ENCODE results near the gene LCP2.

LCP2 gene

DNA sequence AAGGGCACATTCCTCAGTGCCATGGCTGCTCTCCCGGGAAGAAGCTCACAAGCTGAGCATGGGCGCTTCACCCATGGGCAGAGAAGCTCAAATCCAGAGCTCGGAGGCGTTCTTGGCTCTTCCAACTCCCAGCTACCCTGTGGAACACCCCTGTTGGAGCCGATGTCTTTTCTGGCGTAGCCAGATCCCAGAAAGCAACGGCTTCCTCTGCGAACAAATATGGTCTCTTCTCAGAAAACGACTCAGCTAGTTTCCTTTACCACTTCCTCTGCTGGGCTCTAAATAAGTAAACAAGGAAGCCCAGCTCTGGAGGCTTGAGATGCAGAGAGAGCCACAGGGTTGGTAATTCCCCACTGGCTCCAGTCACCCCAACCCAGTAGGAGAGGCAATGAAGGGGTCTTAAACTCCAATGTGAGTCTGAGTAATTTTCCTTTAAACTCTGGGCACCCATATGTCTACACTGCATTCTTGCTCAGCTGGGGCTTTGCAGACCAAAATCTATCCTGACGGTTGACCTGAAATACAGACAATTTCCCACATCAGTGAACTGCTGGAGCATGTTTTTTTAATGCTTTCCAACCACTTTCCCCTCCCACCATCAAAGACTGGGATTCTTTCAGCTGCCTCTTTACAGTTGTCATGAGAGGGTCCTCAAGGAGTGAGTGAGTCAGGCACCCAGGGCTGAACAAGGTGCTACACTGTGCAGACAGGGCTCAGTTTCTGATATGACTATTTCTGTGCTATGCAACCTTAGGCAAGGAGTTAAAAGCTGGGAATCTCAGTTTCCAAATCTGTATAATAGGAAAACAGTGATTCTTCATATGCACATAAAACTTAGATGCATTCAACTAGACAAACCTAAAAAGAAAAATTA is at the start of gene LCP2:
Gene LCP2, minus strand, starts transcription at position 189 of the 874 bp plus-strand sequence. Its CDS starts 166 bp downstream, at position 23.
- peak; percentile 45 for DNase-seq

DNA sequence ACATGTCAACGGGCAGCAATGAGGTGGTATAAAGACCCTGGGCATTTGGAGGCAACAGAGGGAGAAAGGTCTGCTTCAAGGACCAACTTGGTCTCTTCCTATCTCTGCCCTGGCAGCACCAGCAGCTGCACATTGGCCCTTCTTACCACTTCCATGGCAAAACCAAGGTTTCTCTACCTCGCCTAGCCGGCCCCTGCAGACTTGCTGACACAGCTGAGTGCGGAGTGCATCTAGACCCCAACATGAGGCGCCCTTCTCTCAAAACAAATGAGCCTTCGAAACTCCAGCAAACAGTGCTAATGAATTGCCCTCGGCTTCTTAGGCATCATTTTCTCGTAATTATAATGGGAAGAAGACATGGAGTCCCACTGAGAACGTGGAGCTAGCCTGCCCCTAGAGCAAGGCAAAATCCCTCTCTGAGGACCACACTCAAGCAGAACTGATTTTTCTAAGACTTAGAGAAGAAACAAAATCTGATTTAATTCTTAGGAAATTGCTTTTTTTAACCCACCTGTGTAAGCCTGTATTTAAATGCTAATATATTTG is 49.5 kb upstream of the LCP2 start:
- no peak for DNase-seq

GRCh38 chr5:170345971-170346370 is 48.4 kb upstream of the LCP2 start:
- no peak for DNase-seq

GRCh38 chr5:170343177-170343576 is 45.6 kb upstream of the LCP2 start:
- no peak for DNase-seq

DNA sequence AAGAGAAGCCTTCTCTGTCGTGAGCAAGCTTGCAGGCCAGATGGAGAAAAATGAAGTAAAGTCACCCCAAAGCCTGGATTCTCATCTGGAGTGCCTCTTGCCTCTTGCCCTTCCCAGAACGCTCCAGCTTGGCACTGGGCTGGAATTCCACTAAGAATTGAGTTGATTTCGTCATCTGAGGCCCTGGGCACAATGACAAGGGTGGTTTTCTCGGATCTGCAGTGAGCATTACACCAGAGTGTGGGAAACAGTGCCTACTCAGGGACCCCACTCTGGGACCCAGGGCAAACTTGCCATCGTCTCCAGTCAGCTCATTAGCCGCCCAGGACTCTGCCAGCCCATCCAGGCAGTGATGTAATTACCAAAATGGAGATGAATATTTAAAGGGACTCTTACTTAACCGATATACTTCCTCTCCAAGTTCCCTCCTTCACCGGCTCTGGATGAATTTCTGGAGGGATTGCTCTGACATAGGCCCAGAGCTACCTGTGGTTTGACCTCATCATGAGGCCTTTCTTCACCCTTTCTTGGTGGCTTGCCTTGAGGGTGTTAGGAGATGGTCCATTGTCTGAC is 44.7 kb upstream of the LCP2 start:
- no peak for DNase-seq

DNA sequence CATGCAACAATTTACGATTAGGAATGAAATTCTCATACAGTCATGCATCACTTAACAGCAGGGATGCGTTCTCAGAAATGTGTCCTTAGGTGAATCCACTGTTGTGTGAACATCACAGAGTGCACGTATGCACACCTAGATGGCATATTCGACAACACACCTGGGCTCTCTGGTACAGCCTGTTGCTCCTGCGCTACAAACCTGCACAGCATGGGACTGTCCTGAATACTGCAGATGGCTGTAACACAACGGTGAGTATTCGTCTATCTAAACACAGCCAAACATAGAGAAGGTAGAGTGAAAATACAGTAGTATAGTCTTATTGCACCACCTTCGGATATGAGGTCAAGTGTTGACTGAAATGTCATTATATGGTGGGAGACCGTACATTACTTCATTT is 44.0 kb upstream of the LCP2 start:
- DNase-seq = no peak

DNA sequence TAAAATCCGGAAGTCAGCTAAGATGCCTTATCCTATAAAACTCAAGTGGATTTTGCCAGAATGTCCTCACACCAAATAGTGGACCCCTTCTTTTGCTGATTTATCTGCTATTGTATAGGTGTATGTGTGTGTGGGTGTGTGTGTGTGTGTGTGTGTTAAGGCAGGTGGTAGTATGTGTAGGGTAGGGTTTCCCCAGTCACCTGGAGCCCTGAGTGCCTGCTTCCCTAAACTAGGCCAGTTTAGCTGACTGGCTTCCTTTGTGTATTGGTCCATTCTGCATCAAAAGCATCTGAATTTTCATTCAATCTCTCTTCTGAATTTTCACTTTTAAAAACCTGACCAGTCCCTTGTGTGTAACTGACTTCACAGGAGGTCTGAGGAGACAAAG is 42.2 kb upstream of the LCP2 start:
- no peak for DNase-seq

DNA sequence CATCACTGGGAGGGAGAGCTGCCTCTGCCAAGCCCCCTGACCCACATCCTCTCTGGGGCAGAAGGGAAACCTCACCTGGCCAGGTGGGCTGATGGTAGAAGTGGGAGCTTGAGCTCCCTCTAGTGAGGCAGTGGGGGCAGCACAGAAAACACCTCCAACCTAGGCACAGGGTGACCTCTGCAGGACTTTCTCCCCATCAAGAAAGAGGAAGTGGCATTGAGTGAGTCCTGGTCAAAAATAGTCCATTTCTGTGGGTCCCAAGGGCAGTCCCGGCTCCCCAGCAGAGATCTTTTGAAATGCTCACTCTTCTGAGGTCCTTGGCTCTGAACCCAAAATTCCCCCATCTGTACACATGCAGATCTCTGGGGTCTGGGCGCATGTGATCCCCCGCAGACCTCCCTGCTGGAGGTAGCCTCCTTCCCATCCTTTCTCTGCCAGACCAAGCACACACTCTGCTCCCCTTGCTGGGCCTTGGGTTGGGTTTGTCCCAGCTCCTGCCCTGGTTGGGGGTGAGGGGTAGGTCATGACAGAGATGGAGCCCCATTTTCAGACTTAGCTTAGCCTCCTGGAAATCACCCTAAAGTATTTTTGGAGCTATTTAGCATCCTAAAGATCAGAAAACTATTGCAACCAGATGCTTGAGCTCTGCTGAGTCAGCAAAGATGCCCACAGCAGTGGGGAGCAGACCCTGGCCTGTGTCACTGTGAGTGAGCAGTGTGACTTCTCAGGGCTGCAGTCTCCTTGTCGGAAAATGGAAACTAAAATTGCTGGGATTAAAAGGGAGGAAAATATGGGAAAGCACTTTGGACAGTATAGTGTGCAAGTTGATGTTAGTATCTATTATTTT is 41.6 kb upstream of the LCP2 start:
- peak; percentile 60 for DNase-seq

GRCh38 chr5:170338291-170338690 is 40.7 kb upstream of the LCP2 start:
- no peak for DNase-seq

GRCh38 chr5:170337045-170337733 is 39.6 kb upstream of the LCP2 start:
- no peak for DNase-seq

DNA sequence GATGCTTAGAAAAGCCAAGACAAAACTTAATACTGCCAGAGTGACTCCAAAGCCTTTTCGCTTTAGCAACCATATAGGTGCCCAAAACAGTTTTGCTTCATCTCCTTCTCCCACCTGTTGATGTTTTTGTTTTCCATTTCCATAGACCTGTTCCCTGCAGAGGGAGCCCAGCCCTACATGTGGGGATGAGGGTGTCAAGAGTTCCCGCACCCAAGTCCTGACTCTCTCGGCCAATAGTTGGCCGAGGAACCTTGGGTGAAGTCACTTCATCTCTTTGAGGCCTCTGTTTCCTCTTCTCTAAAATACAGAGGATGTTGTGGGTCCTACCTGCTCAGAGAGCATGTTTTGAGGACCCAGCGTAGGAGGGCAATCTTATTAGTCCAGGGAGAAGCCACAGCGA is 38.5 kb upstream of the LCP2 start:
- DNase-seq = no peak

GRCh38 chr5:170334626-170335025 is 37.0 kb upstream of the LCP2 start:
- DNase-seq = no peak

GRCh38 chr5:170333161-170333910 is 35.8 kb upstream of the LCP2 start:
- DNase-seq = peak; percentile 63

GRCh38 chr5:170332058-170332457 is 34.5 kb upstream of the LCP2 start:
- DNase-seq = no peak

DNA sequence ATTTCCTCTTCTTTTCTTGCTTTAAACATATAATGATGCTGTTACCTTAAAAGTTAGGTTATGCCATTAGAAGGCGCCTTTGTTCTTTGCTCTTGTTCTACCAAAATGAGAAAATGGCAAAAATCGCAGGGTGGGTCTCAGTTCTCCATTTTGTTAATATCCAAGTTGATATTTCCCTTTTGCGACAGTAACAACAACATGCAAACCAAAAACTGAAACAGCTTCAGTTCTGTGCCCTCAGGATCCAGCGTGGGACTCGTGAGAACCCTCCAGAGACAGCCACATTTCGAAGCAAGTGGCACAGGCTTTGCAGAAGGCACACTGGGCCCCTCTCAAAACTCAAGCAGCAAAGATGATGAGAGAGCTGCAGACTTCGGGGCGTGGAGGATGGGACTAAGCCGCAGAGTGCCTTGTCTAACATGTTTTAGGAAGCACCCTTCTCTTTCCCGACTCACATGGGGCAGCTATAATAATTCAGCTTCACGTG is 33.0 kb upstream of the LCP2 start:
- no peak for DNase-seq

GRCh38 chr5:170329524-170329923 is 31.9 kb upstream of the LCP2 start:
- DNase-seq = no peak

DNA sequence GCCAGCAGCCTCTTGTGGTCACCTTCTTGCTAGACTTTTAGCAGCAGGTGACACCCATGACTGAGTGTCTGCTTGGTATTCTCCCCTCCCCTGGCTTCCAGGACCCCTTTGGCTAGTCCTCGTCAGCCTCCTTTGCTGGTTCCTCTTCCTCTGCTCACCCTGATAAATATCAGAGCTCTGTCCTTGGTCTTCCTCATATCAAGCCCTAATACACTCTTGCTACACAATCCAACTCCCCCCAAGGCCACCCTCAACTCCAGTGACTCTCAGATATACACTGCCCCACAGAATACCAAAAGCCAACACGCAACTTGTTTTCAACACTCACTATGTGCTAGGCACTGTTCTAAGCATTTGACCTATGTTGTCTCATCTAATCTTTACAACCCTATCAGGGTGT is 30.3 kb upstream of the LCP2 start:
- DNase-seq = no peak

DNA sequence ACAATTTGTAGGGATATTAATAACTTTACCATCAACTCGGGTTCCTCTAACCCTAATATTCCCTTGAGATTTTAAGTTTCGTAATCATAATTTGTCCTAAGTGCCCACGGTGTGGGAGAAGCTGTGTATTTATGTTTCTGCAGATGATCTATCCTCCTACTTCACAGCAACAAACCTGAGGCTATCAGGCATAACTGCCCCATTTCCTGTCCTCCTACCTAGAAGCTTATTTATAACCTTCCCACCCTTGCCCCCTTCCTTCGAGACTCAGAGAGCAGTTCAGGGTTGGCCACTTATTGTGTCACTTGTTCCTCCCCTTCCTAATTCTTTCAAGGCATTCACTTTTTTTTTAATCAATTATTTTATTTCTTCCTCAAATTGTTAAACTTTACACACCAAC is 29.6 kb upstream of the LCP2 start:
- no peak for DNase-seq

GRCh38 chr5:170319301-170319700 is 21.7 kb upstream of the LCP2 start:
- DNase-seq = no peak

DNA sequence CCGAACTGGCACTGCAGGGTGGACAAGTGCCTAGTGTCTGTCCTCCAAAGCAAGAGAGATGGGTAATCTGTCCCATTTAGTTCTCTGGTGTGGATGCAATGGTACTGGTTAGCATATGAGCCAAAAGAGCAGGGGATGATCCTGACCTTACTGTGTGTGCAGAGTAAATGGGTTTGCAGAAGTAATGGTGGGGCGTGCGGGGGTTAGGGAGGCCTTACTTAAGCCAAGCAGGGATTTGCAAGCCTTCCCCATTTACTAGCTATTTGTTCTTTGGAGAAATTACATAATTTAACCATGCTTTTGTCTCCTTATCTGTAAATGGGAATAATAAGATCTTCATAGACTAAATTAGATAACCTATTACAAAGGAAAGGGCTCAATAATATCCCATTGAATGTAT is 19.9 kb upstream of the LCP2 start:
- DNase-seq = no peak

DNA sequence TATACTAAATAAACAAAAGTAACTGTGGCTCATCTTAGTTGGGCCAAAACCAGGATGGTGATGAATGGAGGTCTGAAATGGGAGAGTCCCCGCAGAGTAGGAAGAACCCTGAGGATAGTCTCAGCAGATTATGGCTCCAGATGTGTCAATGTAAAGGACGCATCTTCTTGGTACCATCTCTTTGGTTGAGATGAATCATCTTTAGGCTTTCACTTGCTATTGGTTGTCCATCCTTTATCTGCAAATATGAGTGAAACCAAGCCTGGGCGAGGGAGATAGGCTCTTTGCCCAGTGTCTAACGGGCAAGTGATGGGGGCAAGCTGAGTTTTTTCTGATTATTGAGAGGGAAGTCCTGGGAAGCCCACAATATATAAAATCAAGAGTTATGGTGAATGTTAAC is 19.4 kb upstream of the LCP2 start:
- no peak for DNase-seq

- DNase-seq = no peak
Observed at GRCh38 chr5:170315154-170315553, 17.6 kb upstream of the LCP2 start.
